ENCODE measurements around the gene PEX13. TPM values are rescaled to one million over a fixed set of nuclear protein-coding genes. Genes with fewer than 3 reads are reported as not detected.
A peak's percentile ranks its signal among the peaks of the same experiment; 100 is the strongest.

Gene PEX13
- polyA plus RNA-seq, 3 donors from 2014 or later: 9.1 to 16.3 (median 9.7) TPM

GRCh38 chr2:61055557-61055956, 38.0 kb downstream of the PEX13 start:
- H3K27me3 Mint-ChIP-seq (ENCODE audit: low read depth in 3 of 3): no peaks in the 10 kb centered on the region
- DNase-seq: no peak
- H3K9me3 Mint-ChIP-seq: no peaks in the 10 kb centered on the region
- H3K36me3 Mint-ChIP-seq: peaks cover 10 to 12% (median 11%) of the 10 kb centered on the region in 3 donors
- no peak overlapping the region for H3K4me3 Mint-ChIP-seq
- peaks cover 0 to 2% of the 10 kb centered on the region in 2 donors for H3K4me1 Mint-ChIP-seq
- no peak overlapping the region for H3K27ac Mint-ChIP-seq

- H3K36me3 Mint-ChIP-seq: peaks cover 5 to 10% (median 9%) of the 10 kb centered on the region in 3 donors
- DNase-seq: no peak
- peak overlapping the region in 1 of 6 donors; percentile 69 for H3K27ac Mint-ChIP-seq
- H3K9me3 Mint-ChIP-seq: no peaks in the 10 kb centered on the region
- H3K4me3 Mint-ChIP-seq: no peak overlapping the region
- H3K27me3 Mint-ChIP-seq (ENCODE audit: low read depth in 3 of 3): peaks cover 0 to 2% (median 0%) of the 10 kb centered on the region in 3 donors
- H3K4me1 Mint-ChIP-seq: peaks cover 0 to 2% of the 10 kb centered on the region in 2 donors
These were observed 40.0 kb downstream of the PEX13 start for GRCh38 chr2:61057562-61057961.

- Mint-ChIP-seq H3K27ac (no peak overlapping the region), H3K36me3 (peaks cover 5 to 7% (median 6%) of the 10 kb centered on the region in 3 donors), H3K4me1 (peaks cover 0 to 2% of the 10 kb centered on the region in 2 donors), H3K9me3 (no peaks in the 10 kb centered on the region), H3K27me3 (ENCODE audit: low read depth in 3 of 3) (peaks cover 0 to 2% (median 0%) of the 10 kb centered on the region in 3 donors), H3K4me3 (no peak overlapping the region)
- no peak for DNase-seq
These were observed 41.9 kb downstream of the PEX13 start for GRCh38 chr2:61059382-61059781.

- Mint-ChIP-seq H3K4me1 (peaks cover 11 to 15% of the 10 kb centered on the region in 2 donors), H3K4me3 (peak within 1 kb of the TSS; percentile 90 to 98 (median 93)), H3K27ac (peak within 1 kb of the TSS; percentile 69 to 94 (median 90)), H3K9me3 (no peaks in the 10 kb centered on the region), H3K36me3 (peaks cover 0 to 6% (median 4%) of the 10 kb centered on the region in 3 donors), H3K27me3 (ENCODE audit: low read depth in 3 of 3) (peaks cover 4 to 10% (median 5%) of the 10 kb centered on the region in 3 donors)
- DNase-seq: peak; percentile 86 to 87 (median 86)
These were observed 48.5 kb downstream of the PEX13 start, which contains the start of gene SANBR for GRCh38 chr2:61065714-61066709. Gene SANBR (plus strand): TSS chr2:61065871. CDS start chr2:61070351, 4,480 bp downstream.

- Mint-ChIP-seq H3K27me3 (ENCODE audit: low read depth in 3 of 3) (no peaks in the 10 kb centered on the region), H3K4me3 (no peak overlapping the region), H3K4me1 (no peaks in the 10 kb centered on the region), H3K27ac (no peak overlapping the region), H3K9me3 (no peaks in the 10 kb centered on the region), H3K36me3 (peaks cover 0 to 24% (median 22%) of the 10 kb centered on the region in 3 donors)
- DNase-seq: no peak
These were observed 56.6 kb downstream of the PEX13 start for GRCh38 chr2:61074100-61074499.

GRCh38 chr2:61085883-61086282, 68.4 kb downstream of the PEX13 start:
- peaks cover 4 to 11% (median 8%) of the 10 kb centered on the region in 3 donors for H3K36me3 Mint-ChIP-seq
- no peaks in the 10 kb centered on the region for H3K27me3 Mint-ChIP-seq (ENCODE audit: low read depth in 3 of 3)
- no peak overlapping the region for H3K27ac Mint-ChIP-seq
- DNase-seq: no peak
- no peaks in the 10 kb centered on the region for H3K9me3 Mint-ChIP-seq
- no peak overlapping the region for H3K4me3 Mint-ChIP-seq
- no peaks in the 10 kb centered on the region for H3K4me1 Mint-ChIP-seq

- peaks cover 4 to 8% (median 8%) of the 10 kb centered on the region in 3 donors for H3K36me3 Mint-ChIP-seq
- H3K27me3 Mint-ChIP-seq (ENCODE audit: low read depth in 3 of 3): no peaks in the 10 kb centered on the region
- DNase-seq: no peak
- no peaks in the 10 kb centered on the region for H3K9me3 Mint-ChIP-seq
- H3K4me3 Mint-ChIP-seq: no peak overlapping the region
- no peaks in the 10 kb centered on the region for H3K4me1 Mint-ChIP-seq
- no peak overlapping the region for H3K27ac Mint-ChIP-seq
These were observed 72.3 kb downstream of the PEX13 start for GRCh38 chr2:61089797-61090196.

- DNase-seq: no peak
- H3K4me3 Mint-ChIP-seq: no peak overlapping the region
- no peaks in the 10 kb centered on the region for H3K9me3 Mint-ChIP-seq
- no peaks in the 10 kb centered on the region for H3K4me1 Mint-ChIP-seq
- peaks cover 4 to 8% (median 7%) of the 10 kb centered on the region in 3 donors for H3K36me3 Mint-ChIP-seq
- no peaks in the 10 kb centered on the region for H3K27me3 Mint-ChIP-seq (ENCODE audit: low read depth in 3 of 3)
- no peak overlapping the region for H3K27ac Mint-ChIP-seq
These were observed 72.9 kb downstream of the PEX13 start for GRCh38 chr2:61090386-61090921.

- H3K4me1 Mint-ChIP-seq: no peaks in the 10 kb centered on the region
- no peaks in the 10 kb centered on the region for H3K9me3 Mint-ChIP-seq
These were observed 74.0 kb downstream of the PEX13 start for GRCh38 chr2:61091485-61091884.

GRCh38 chr2:61096438-61096837, 78.9 kb downstream of the PEX13 start:
- H3K4me3 Mint-ChIP-seq: no peak overlapping the region
- peaks cover 0 to 5% (median 0%) of the 10 kb centered on the region in 3 donors for H3K36me3 Mint-ChIP-seq

More at GRCh38 chr2:61091485-61091884, 74.0 kb downstream of the PEX13 start:
- no peak overlapping the region for H3K4me3 Mint-ChIP-seq
- peaks cover 0 to 2% (median 0%) of the 10 kb centered on the region in 3 donors for H3K27me3 Mint-ChIP-seq (ENCODE audit: low read depth in 3 of 3)
- H3K36me3 Mint-ChIP-seq: peaks cover 4 to 8% (median 5%) of the 10 kb centered on the region in 3 donors
- H3K27ac Mint-ChIP-seq: no peak overlapping the region
- no peak for DNase-seq

GRCh38 chr2:61100801-61101200, 83.3 kb downstream of the PEX13 start:
- peaks cover 6 to 11% (median 8%) of the 10 kb centered on the region in 3 donors for H3K36me3 Mint-ChIP-seq

More at GRCh38 chr2:61096438-61096837, 78.9 kb downstream of the PEX13 start:
- H3K9me3 Mint-ChIP-seq: no peaks in the 10 kb centered on the region
- no peak for DNase-seq
- no peaks in the 10 kb centered on the region for H3K4me1 Mint-ChIP-seq
- H3K27ac Mint-ChIP-seq: no peak overlapping the region
- peaks cover 0 to 2% (median 0%) of the 10 kb centered on the region in 3 donors for H3K27me3 Mint-ChIP-seq (ENCODE audit: low read depth in 3 of 3)

More at GRCh38 chr2:61100801-61101200, 83.3 kb downstream of the PEX13 start:
- H3K27ac Mint-ChIP-seq: no peak overlapping the region
- no peaks in the 10 kb centered on the region for H3K4me1 Mint-ChIP-seq
- no peak for DNase-seq
- no peaks in the 10 kb centered on the region for H3K9me3 Mint-ChIP-seq
- H3K27me3 Mint-ChIP-seq (ENCODE audit: low read depth in 3 of 3): peaks cover 0 to 2% (median 0%) of the 10 kb centered on the region in 3 donors
- no peak overlapping the region for H3K4me3 Mint-ChIP-seq
